Activated CD4-positive, alpha-beta T cell treated with anti-CD3 and anti-CD28 coated beads, Interleukin-2, Interleukin-4, amounts not matched to agents 100 ng/mL and 50 ng/mL, durations not matched to agents 16 hours and 8 hours (primary cell): ENCODE data around the gene ADARB2.

Experiments used
- DNase-seq: peaks from one replicate; pipeline ENCODE4 v3.0.0-alpha.2; 2020; ENCODE audit warnings: low spot score

The ADARB2 gene

DNA sequence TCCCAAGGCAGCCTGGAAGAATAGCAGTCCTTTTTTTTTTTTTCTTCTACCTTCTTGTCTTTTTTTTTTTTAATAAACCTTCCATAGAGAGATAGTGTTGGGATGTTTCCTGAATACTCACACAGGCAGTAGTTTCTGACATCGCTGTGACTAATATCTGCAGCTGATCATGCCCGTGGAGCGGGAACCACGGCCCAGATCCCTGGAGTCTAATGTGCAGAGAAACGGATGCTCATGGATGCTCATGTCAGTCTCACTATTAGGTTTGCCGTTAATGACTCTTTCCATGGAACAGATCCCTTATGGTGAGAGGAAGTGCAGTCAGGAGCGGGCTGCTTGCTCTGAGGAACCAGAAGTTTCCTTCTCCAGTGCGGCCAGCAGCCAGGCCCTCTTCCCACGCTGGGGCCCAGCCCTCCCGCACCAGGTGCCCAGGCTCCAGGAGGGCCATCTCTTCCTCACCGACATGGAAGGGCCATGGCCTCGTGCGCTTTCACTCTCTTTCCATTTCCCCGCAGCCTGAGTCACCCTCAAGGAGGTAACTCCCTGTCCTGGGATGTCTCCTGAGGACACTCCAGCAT is 548.7 kb downstream of the ADARB2 start:
- DNase-seq = no peak

DNA sequence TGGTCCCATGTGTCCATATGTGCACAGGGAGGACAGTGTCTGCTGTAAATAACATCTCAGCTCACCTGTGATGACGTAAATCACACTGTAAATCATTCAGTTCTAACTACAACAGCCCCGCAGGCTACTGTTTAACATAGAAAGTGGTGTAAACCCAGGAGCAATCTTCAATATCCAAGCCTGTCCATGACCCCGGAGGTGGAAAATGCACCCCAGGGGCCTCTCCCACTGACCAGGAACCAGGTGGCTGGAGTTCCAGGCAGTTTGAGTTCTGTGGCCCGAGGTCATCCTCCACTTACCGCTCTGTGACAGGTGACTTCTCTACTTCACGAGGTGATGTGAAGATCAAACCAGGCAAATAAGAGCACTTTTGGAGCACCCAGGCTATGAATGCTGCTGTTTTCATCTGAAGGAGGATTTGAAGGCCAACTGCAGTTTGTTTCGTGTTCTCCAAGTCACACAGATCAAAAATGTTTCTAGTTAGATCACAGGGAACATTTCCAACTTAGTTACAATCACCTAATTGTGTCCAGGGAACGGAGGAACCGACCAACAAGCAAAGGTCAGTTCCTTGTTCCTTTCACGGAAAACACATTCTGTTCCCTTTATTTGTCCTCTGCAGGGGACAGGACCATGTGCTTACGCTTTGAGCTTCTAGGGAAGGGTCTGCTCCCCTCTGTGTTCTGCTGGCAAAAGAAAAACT is 549.3 kb downstream of the ADARB2 start:
- no peak for DNase-seq

DNA sequence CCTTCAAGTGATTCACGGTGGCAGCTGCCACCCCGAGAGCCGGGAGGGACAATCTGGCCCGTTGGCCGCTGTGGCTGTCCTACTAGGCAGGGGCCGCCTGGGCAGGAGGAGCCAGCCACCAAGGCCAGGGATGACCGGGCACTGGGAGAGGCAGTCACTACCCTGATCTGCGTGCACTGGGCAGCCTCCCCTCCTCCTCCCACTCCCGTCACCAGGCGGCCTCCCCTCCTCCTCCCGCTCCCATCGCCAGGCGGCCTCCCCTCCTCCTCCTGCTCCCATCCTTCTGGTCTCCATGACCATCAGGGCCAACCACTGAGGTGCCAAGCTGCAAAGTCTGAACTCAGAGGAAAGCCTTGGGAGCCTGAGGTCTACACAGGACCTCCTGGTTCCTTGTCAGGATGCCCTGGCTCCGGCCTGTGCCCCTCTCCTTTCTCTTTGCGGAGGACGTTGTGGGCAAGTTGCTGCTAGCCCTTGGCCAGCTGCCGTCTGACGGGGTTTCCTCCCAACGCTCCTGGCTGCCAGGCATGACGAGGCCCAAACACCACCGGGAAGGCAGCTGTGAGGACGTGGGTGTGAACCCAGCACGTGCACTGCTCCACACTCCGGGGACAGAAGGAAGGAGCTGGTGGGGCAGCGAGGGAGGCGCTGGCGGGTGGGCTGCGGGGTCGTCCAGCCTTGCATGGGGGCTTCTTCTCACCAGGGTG is 550.0 kb downstream of the ADARB2 start:
- no peak for DNase-seq

DNA sequence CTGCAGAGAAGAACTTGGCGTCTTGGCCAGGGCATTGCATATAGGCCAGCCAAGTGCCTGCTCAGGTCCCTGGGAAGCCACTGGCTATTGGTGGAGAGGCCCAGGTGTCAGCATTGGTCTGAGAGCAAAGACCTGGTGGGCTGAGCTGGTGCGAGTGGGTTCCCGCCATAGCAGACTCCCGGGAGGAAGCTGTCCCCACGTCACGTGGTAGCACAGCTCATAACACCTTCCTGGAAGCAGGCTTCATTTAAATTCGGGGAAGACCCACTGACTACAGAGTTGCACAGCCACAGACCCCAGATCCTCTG is 550.7 kb downstream of the ADARB2 start:
- DNase-seq = no peak

DNA sequence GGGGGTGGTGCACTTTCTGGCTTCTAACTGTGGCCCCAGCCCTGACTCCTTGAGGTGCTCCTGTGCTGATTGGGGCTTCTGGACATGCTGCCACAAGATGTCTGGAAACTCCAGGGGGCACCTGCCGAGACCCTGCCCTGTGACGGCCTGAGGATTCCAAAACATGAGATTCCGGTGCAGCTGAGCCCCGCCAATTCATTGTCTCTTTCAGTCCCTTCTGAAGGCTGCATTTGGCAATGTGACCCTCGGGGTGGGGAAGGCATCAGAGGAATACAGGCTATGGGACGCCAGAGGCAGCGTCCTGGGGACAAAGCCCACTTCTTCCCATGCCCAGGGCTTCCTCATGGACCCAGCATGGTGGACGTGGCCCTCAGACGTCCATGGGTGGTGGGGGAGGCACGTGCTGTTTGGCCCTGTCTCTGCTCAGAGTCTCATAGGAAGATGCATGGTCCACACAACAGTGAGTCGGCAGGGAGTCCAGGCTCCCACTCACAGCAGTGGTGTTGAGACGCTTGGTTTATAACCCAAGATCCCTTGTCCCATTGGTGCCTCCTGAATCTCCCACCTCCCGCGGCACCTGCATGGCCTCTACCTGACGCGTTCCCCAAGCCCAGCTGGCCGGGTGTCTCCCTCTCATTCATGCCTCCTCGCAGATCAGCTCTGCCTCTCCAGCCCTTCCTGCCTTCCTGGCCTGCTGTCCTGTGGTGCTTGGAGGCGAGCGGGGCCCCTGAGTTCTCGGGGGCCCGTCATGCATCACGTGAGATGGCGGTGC is 551.2 kb downstream of the ADARB2 start:
- DNase-seq = no peak

DNA sequence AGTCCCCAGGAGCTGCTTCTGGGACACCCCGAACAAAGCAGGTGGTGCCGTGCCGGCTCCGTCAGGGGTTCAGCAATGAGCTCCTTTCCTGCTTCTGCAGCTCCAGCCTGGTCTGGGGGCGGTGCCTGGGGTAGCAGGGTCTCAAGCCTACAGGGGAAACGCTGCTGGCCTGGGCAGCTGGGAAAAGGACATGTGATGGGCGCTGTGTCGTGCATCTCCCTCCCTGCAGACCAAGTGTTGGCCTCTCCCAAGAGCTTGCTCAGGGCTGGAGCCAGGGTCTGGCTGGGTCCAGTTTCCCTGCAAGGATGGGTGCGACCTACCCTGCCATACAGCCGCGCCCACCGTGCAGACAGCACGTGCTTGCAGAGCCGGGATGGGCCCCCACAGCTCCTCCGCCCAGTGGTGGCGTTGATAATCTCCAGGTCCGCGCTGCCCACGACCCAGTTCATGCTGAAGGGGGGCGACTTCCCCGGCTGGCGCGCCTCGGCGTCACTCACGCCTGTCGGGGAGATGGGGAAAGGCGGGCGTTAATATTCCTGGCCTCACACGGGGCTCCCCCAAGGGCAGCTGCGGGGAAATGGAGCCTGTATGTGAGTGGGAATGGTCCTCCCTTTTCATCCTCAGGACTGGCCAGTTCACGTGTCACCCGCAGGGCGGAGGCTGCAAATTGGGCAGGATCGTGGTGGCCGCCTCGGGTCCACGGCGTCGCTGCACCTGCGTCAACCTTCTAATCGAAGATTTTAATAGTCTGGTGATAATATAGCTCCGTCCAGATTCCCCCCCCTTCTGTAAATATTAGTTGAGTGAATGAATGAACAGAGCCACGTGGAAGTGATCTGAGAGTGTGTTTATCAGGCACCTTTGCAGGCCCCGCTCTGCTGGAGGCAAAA is 552.5 kb downstream of the ADARB2 start:
- no peak for DNase-seq

DNA sequence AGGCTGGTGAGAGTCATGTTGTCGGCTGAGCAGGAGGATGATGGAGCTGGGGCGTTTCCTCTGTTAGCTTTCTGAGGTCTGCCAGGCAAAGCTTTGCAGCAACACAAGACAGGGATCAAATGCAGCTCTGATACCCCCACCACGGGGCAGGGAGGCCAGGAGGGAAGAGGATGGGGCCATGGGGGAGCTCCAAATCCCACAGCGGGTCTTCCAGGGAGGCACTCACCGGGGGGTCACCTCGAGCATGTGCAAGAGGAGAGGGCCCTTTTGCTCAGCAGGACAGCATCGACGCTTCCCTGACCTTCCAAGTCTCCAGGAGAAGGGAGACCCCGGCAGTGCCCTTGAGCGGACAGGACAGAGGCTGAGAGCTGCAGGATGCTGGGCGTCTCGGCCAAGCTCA is 553.6 kb downstream of the ADARB2 start:
- no peak for DNase-seq

DNA sequence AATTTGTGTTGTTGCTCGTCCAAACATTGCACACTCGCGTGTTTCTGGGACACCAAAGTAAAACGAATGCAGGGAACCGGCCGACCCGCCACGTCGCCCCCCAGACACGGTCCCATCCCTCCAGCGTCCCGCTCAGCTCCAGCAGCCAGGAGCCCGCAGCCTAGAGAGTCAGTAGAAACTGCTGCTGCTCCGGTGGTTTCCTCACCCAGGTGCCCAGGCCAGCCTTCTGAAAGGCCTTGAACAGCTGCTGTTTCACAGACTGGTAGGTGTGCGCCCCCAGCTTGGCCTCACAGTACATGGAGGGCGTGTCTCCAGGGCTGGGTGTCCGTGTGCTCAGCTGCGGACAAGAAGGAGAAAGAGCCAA is 554.3 kb downstream of the ADARB2 start:
- DNase-seq = no peak

DNA sequence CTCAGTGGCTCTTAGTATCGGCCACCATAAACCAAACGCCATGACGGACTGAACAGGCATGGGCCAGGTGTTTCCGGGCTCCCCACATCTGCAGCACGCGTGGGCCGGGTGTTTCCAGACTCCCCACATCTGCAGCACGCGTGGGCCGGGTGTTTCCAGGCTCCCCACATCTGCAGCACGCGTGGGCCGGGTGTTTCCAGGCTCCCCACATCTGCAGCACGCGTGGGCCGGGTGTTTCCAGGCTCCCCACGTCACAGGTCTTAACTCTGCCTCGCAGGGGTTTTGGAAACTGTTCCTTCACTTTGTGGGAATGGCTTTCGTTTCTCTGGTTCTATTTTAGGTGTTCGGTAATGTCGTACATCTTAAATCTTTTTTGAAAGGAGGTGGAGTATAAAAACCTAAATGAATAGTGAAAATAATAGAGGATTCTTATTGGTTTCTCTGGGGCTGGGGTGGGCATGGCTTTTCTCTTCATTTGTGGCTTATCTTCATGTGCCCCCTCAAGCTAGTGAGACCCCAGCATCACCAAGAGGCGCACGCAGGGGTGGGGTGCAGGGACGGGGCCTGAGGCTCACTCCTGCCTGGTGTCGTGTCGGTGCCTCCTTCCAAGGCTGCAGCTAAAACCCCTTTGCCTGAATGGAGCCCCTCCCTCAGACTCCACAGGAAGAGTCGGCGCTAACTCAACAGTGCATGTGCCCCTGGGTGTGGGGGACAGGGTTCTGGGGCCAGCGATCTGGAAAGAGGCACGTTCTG is 554.9 kb downstream of the ADARB2 start:
- DNase-seq = no peak

DNA sequence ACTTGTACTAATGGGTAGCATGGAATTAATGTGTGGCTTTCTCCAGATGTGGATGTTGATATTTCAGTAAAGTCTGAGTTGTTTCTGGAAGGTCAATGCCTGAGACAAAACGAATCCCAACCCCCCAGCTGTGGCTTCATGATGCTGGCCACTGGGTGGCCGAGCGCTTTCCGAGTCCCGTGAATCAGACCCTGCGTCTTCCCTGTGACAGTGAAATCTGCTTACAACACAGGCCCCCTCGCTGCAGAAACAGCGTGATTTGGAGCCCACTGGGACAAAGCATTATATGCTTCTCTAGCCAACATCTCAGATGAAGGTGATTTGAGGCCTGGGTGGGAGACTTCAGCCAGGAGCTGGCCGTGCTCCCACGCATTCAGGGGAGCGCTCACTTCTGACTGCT is 556.5 kb downstream of the ADARB2 start:
- no peak for DNase-seq

DNA sequence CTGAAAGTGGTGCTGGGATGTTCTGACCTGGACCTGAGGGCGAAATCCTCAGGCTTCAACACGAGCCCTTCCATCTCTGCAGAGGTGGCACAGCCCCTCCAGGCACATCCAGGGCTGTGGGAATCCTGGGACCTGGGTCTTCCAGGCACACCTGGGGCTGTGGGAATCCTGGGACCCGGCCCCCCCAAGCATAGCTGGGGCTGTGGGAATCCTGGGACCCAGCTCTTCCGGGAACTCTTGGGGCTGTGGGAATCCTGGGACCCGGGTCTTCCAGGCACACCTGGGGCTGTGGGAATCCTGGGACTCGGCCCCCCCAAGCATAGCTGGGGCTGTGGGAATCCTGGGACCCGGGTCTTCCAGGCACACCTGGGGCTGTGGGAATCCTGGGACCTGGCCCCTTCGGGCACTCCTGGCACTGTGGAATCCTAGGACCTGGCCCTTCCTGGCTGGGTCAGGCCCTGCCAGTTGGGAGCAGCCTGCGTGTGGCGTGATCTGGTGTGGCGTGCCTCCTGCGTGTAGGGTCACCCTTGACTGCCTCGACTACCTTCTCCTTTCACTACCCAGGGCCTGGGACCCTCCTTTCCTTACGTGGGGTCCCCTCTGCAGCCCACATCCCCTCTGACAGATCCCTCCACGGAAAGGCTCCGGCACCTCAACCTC is 557.1 kb downstream of the ADARB2 start:
- DNase-seq = no peak

DNA sequence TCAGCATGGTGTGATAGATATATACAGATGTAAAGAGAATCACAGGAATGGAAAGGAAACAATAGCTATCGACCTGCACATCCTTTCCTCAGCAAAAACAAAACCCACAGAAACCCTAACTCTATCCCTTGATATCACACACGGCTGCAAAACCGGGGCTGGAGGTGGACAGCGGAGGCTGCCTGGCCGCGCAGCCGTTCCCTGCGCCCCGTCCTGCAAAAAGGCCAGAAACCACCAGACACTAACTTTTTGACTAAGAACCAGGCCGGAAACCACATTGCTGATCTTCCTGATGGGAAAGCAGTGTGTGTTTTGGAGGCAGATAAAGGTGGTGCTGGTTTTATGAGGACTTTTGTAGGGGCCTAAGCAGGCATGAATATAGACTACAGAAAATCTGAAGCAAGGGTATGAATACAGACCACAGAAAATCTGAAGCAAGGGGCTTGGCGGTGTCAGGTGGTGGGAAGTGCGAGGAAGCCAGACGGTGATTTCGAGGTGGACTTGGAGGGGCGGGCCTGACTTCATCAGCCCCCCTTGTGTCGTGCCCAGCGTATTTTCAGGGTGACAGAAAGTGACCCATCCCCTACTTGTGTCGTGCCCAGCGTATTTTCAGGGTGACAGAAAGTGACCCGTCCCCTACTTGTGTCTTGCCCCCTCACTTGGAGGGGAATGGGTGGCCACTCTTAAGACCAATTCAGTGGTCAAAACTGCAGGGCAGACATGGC is 557.8 kb downstream of the ADARB2 start:
- no peak for DNase-seq

DNA sequence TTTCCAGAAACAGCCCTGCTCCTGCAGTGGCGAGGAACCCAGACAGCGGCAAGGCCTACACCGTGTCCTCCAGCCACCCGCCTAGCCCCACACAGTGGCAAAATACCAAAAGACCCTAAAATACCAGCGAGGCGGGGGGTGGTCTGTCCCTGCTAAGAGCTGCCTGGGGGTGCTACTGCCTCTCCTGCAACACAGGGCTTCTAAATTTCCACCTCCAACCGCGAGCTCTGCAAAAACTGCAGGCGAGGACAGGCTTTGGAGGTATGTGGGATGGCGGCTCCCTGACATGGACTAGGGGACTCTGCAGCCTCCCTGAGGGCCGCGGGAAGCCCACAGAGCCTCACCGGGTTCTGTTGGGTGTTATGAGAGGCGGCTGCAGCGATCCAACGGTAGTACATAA is 558.8 kb downstream of the ADARB2 start:
- DNase-seq = no peak

DNA sequence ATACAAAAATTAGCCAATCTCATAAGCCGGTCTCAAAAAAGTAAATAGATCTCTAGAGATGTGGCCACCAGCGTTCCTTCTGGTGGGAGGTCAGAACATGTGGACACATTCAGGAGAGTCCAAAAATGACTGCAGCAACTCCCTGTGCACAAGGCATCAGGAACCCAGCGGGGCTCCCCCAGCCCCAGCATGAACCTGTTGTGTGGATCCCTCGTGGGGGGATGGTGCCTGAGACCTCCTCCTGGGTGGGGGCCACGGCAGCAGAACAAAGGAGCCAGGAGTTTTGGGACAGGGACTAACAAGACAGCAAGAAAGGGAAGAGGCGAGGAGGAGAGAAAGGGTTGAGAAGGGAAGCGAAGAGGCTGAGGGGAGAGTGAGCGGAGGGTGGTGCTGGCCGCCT is 559.4 kb downstream of the ADARB2 start:
- DNase-seq = no peak

DNA sequence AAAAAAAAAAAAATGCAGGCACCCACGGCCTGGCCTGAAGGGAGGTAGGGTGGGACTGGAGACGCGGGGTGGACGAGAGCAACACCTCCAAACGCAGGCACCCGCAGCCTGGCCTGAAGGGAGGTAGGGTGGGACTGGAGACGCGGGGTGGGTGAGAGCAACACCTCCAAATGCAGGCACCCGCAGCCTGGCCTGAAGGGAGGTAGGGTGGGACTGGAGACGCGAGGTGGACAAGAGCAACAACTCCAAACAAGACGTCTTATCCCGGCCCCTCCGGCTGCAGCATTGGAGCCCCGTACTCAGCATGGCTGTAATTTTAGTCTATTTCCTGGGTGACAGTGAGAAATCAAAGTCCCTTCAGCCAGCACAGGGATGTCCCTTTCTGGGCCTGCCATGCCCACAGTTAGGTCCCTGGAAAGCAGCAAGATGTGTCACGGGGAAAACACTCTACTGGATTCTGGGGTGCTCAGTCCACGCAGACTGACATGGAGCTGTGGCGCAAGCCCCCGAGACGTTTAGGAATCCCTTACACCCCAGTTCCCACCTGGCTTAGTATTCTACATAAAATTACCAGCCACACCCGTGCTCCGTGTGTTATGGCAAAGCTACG is 561.3 kb downstream of the ADARB2 start:
- no peak for DNase-seq

DNA sequence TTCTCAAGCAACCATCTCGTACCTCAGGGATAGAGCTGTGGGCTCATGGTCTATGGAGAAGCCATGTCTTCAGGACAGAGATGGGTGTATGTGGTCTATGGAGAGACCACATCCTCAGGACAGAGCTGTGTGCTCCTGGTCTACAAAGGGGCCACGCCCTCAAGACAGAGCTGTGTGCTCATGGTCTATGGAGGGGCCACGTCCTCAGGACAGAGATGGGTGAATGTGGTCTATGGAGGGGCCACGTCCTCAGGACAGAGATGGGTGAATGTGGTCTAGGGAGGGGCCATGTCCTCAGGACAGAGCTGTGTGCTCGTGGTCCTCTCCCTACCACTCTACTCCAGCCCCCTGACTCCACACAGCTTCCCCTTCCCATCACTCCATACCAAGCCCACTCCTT is 563.3 kb downstream of the ADARB2 start:
- no peak for DNase-seq

DNA sequence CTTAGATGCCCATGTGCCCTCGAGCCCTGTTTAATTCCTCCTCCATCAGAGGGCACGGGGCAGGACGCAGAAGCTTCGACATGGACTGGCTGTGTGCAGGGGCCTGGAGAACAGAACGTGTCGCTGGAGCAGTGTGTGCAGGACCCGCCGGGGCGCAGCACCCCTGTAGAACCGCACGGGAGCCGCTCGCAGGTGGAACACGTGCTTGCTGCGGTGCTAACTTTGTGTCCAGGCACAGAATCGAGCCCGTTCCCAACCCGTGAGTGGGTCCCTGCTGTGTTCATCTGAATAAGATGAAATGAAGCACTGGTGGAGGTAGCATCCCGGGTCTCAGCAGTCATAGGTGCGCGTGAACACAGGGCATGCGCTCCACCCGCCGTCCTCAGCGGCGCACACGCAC is 564.2 kb downstream of the ADARB2 start:
- DNase-seq = no peak

DNA sequence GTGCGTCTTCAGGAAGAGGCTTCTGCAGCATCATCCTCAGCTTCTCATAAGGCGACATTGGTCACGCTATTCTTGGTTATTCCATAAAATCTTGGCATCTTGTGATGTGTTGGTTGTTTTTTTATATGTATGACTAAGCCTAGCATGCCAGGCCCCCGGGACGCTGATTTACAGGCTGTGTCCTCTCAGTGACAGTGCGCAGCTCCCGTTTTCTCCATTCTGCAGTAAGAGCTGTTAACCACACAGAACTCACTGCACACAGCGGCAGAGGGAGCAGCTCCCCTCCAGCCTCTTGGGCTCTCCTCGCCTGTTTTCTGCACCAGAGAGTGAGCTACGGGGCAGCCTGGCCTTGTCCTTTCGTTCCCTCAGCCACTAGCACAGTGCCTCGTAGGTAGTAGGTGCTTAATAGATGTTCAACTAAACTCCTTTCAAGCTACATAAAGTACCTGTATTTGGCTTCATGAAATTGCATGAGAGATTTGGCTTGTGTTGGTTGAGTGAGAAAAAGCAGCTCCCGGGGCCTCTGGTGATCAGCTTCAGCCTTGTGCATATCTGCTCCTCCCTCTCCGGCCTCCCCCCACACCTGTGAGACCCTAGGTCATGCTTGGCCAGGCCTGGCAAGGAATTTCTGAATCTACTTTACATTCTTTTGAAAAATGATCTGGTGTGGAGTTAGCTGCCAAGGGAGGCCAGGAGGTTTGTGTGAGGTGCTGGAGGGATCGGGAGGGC is 564.9 kb downstream of the ADARB2 start:
- no peak for DNase-seq

DNA sequence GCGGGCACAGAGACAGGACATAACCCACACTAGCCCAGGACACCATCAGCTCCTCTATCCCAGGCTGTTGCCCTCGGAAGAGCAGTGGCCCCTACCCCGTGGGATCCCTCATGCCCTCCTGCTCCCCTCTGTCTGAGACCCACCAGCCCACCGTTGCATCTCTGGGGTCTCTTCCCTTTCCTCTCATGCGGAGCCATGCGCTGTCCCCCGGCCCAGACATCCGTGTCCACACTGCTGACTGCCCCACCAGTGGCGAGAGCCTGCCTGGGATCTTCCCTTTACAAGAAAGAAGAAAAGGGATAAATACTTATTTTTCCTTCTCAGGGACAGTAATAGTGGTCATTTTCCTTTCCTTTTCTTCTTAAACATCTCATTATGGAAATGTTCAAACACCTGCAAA is 565.7 kb downstream of the ADARB2 start:
- DNase-seq = no peak
